OCI-LY3 (cell line): ENCODE data around the gene MVD.

ENCODE experiments used
- H2AFZ ChIP-seq: fragments of 200-600, 300-600 bp; shearing (Covaris generic); 2 replicates; pipeline ENCODE4 v1.6.0; 2014; ENCODE audit warnings: antibody characterized with exemption, low read depth, low read length
- H3K27ac ChIP-seq: fragments of 200-600, 300-600 bp; sonication (generic); 2 replicates; pipeline ENCODE4 v1.5.1; 2014; ENCODE audit warnings: mild to moderate bottlenecking, low read length, moderate library complexity, mixed read lengths
- H3K27me3 ChIP-seq: fragments of 200-600, 300-600 bp; sonication (generic); 2 replicates; pipeline ENCODE4 v1.6.1; 2014; ENCODE audit warnings: low read depth, low read length, mixed read lengths
- H3K36me3 ChIP-seq: fragments of 200-600, 300-600 bp; sonication (generic); replicated peaks from 2 replicates; pipeline ENCODE3; 2014; ENCODE audit warnings: low read depth, low read length, mixed read lengths
- H3K4me1 ChIP-seq: fragments of 300-600, 200-600 bp; sonication (generic); 2 replicates; pipeline ENCODE4 v1.6.1; 2014; ENCODE audit warnings: low read length, mixed read lengths
- H3K4me2 ChIP-seq: fragments of 200-600, 300-600 bp; sonication (generic); 2 replicates; pipeline ENCODE4 v1.6.1; 2014; ENCODE audit warnings: low read length, mixed read lengths
- H3K4me3 ChIP-seq: fragments of 300-600, 200-600 bp; sonication (generic); 2 replicates; pipeline ENCODE4 v1.5.1; 2014; ENCODE audit warnings: antibody characterized with exemption, mild to moderate bottlenecking, low read length, moderate library complexity
- H3K79me2 ChIP-seq: fragments of 300-600, 200-600 bp; shearing (Covaris generic); 2 replicates; pipeline ENCODE4 v1.6.1; 2014; ENCODE audit warnings: mild to moderate bottlenecking, low read length, mixed read lengths
- H3K9ac ChIP-seq: fragments of 300-600, 200-600 bp; shearing (Covaris generic); 2 replicates; pipeline ENCODE4 v1.6.0; 2014; ENCODE audit warnings: mild to moderate bottlenecking, low read length, moderate library complexity
- H3K9me3 ChIP-seq: fragments of 200-600, 300-600 bp; shearing (Covaris generic); 2 replicates; pipeline ENCODE4 v1.6.1; 2014; ENCODE audit warnings: low read length, mixed read lengths; ENCODE audit not compliant: insufficient read depth
- H4K20me1 ChIP-seq: fragments of 200-600, 300-600 bp; sonication (generic); 2 replicates; pipeline ENCODE4 v1.6.1; 2016; ENCODE audit warnings: low read length, mixed read lengths; ENCODE audit not compliant: insufficient read depth
- CTCF ChIP-seq: fragments of 200-600, 300-600 bp; sonication (generic); IDR thresholded peaks from 2 replicates; pipeline ENCODE4 v1.5.1; 2014; ENCODE audit warnings: antibody characterized with exemption, low read length, low read depth
- EZH2phosphoT487 ChIP-seq: fragments of 200-600 bp; shearing (Covaris generic); IDR thresholded peaks from 2 replicates; pipeline ENCODE4 v1.6.1; 2018; ENCODE audit warnings: antibody characterized with exemption, mixed run types, low read depth

Gene MVD

GRCh38 chr16:88627531-88628411 lies 35.1 kb downstream of the MVD start:
- Histone ChIP-seq H3K4me2 (no peak overlapping the region), H4K20me1 (no peaks in the 10 kb centered on the region; the same call in 1 of the 2 replicates), H3K27me3 (no peaks in the 10 kb centered on the region), H3K36me3 (peaks cover 37% of the 10 kb centered on the region), H3K9me3 (no peaks in the 10 kb centered on the region), H3K4me3 (no peak overlapping the region), H3K27ac (no peak overlapping the region), H2AFZ (no peak overlapping the region), H3K79me2 (no peaks in the 10 kb centered on the region), H3K4me1 (no peaks in the 10 kb centered on the region), H3K9ac (no peak overlapping the region)
- TF ChIP-seq EZH2phosphoT487 (no peak), CTCF (no peak)

- Histone ChIP-seq H3K4me3 (no peak overlapping the region), H3K27ac (no peak overlapping the region), H3K9me3 (no peaks in the 10 kb centered on the region), H3K79me2 (no peaks in the 10 kb centered on the region), H3K9ac (no peak overlapping the region), H3K36me3 (peaks cover 38% of the 10 kb centered on the region), H2AFZ (no peak overlapping the region), H3K27me3 (no peaks in the 10 kb centered on the region), H3K4me1 (no peaks in the 10 kb centered on the region), H3K4me2 (no peak overlapping the region), H4K20me1 (no peaks in the 10 kb centered on the region; the same call in 1 of the 2 replicates)
- TF ChIP-seq EZH2phosphoT487, result no peak
- TF ChIP-seq CTCF, result no peak
Measured at GRCh38 chr16:88626646-88627045, 36.2 kb downstream of the MVD start.

GRCh38 chr16:88624977-88625576 lies 37.8 kb downstream of the MVD start:
- H3K4me1 ChIP-seq, result no peaks in the 10 kb centered on the region
- no peak overlapping the region for H2AFZ ChIP-seq
- H3K4me2 ChIP-seq, result no peak overlapping the region
- no peak overlapping the region for H3K27ac ChIP-seq
- H4K20me1 ChIP-seq, result no peaks in the 10 kb centered on the region; the same call in 1 of the 2 replicates
- no peak overlapping the region for H3K4me3 ChIP-seq
- H3K9ac ChIP-seq, result no peak overlapping the region
- no peak for TF ChIP-seq CTCF
- TF ChIP-seq EZH2phosphoT487, result no peak
- no peaks in the 10 kb centered on the region for H3K9me3 ChIP-seq
- peaks cover 30% of the 10 kb centered on the region for H3K36me3 ChIP-seq
- H3K79me2 ChIP-seq, result no peaks in the 10 kb centered on the region
- H3K27me3 ChIP-seq, result no peaks in the 10 kb centered on the region

GRCh38 chr16:88624481-88624880 lies 38.4 kb downstream of the MVD start:
- no peaks in the 10 kb centered on the region; the same call in 1 of the 2 replicates for H3K79me2 ChIP-seq
- no peaks in the 10 kb centered on the region; the same call in 1 of the 2 replicates for H4K20me1 ChIP-seq
- peaks cover 25% of the 10 kb centered on the region for H3K36me3 ChIP-seq
- TF ChIP-seq EZH2phosphoT487 (no peak), CTCF (no peak)
- H3K4me2 ChIP-seq, result no peak overlapping the region
- H3K27ac ChIP-seq, result no peak overlapping the region
- H3K9me3 ChIP-seq, result no peaks in the 10 kb centered on the region
- no peaks in the 10 kb centered on the region for H3K27me3 ChIP-seq
- no peak overlapping the region for H3K9ac ChIP-seq
- H3K4me3 ChIP-seq, result no peak overlapping the region
- H3K4me1 ChIP-seq, result no peaks in the 10 kb centered on the region
- no peak overlapping the region for H2AFZ ChIP-seq
